GM12873 (cell line): ENCODE data around the gene CNIH2.

Source experiments
- TF ChIP-seq, protein P1 (sequence below): IDR thresholded peaks from 2 replicates; pipeline ENCODE4 v1.5.1; 2012; ENCODE audit warnings: low read depth, mild to moderate bottlenecking, moderate library complexity, low read length, control low read depth; ENCODE audit not compliant: insufficient read depth; ENCODE audit errors: missing control alignments

CNIH2 gene

DNA sequence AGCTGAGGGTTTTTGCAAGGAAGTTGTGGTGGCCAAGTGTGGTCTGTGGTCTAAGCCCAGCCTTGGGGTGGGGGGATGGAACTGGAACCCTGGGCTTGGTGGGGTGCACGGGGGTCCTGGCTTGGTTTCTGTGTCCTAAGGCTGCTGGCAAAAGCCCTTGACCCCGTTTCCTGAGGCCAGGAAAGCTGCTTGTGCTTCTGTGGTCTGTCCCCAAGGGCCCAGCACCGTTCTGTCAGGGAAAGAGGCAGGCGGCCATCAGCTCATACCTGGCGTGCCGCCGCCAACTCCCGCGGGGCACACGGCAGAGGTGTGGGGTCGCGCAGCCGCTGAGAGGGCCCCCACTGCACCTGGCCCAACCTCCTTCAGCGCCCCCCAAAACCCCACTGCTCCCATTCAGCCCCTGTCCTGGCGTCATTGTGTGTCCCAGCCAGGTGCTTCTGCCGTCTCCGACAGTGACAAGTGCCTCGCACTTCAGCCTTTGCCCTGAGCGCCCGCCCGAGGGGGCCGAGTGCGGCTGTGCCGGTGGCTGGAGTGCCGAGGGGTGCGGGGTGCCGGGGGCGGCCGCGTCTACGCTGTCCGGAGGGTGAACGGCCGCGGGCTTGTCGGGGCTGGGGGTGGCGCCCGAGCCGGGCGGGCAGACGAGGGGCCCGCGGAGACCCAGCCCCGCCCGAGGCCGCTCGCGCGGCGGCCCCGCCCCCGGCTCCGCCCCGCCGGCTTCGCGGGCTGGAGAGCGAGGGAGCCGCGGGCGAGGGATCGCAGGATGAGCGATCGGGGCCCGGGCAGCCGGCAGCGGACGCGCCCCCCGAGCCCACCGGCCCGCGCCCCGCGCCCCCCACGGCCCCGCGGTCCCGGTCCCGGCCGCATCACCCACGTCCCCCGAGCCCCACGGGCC, at the start of gene CNIH2:
TSS of gene CNIH2 (plus strand) at position 705 of the 892 bp plus-strand sequence. CDS start 282 bp downstream, outside the sequence.
- TF ChIP-seq, protein P1, sequence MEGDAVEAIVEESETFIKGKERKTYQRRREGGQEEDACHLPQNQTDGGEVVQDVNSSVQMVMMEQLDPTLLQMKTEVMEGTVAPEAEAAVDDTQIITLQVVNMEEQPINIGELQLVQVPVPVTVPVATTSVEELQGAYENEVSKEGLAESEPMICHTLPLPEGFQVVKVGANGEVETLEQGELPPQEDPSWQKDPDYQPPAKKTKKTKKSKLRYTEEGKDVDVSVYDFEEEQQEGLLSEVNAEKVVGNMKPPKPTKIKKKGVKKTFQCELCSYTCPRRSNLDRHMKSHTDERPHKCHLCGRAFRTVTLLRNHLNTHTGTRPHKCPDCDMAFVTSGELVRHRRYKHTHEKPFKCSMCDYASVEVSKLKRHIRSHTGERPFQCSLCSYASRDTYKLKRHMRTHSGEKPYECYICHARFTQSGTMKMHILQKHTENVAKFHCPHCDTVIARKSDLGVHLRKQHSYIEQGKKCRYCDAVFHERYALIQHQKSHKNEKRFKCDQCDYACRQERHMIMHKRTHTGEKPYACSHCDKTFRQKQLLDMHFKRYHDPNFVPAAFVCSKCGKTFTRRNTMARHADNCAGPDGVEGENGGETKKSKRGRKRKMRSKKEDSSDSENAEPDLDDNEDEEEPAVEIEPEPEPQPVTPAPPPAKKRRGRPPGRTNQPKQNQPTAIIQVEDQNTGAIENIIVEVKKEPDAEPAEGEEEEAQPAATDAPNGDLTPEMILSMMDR = no peak

DNA sequence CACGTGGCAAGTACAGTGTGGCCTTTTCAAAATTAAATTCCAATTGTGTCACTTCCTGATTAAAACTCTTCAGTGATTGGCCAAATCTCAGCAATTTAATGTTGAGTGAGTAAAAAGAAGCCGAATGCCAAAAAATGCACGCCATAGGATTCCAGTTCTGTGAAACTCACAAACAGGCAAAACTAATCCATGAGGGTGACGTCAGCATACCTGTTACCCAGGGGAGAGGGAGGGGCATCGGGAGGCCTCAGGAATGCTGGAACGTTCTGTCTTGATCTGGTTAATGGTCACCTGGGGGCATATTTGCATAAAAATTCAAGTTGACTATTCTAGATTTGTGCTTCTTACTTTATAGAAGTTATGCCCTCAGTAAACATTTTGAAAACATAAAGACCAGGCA, 49.5 kb upstream of the CNIH2 start:
- TF ChIP-seq, protein P1 = no peak

DNA sequence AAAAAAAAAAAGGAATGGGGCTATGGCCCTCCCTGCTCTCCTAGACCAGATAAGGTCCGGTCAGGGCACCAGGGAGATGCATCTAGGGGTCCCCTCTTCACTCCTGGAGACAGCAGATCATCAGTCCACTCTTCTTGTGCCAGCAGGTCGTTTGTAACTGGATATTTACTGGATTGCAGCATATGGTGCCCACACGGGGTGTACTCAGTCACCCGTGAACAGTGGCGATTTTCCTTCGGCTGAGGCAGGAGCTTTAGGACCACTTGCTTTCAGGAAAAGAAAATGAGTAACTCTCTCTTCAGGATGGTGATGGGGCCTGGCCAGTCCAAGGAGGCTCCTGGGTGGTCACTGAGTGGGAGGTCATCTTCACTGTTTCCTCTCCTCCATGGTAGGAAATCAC, 47.8 kb upstream of the CNIH2 start:
- TF ChIP-seq, protein P1 = no peak

DNA sequence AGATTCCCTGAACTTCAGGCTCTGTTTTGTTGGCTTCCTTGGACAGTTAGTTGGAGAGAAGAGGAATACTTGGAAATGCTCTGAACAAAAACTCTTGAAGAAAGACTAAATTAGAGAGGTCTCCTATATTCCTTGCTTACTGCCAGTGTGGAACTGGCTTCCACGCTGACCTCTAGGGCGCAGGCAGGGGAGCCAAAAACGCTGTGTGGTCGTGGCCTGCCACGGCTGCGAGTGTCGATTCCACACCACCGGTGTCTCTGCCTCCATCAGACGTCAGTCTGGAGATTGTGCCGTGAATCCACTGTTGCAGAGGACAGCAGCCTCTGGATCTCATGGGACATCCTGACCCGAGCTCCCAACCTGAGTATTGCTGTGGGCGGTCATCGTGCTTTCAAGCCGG, 47.0 kb upstream of the CNIH2 start:
- TF ChIP-seq, protein P1 = no peak

DNA sequence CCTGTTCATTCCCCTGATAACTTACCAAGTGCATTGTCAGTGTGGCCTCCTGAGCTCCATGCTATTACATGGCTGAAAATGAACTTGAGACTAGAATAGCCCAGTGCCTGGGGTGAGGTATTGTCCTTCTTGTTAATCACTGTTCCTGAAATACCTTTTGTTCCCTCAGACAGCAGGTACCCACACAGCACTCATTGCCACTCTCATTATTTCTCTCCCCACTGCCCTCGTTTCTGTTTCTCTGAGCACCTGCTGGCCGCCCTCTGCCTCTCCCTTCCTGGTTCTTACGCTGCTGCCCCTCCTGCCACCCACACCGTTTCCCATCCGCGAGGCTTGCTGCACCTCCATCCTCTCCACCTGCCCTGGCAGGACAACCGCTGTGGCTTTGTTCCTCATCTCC, 46.4 kb upstream of the CNIH2 start:
- TF ChIP-seq, protein P1 = no peak

DNA sequence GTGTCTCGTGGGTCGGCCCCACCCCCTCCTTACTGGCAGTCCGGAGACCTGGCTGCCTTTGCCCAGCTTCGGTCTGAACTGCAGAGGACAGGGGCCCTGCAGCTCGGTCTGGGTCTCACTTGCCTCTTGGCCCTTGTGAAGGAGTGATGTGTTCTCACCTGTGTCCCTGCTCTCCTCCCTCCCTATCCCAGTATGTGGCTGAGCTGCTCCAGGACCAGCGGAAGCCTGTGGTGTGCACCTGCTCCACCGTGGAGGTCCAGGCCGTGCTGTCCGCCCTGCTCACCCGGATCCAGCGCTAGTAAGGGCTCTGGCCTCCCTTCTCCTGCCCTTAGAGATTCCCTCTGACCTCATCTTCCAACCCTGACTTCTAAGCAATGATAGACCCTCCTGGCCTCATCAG, 45.2 kb upstream of the CNIH2 start:
- TF ChIP-seq, protein P1 = no peak

DNA sequence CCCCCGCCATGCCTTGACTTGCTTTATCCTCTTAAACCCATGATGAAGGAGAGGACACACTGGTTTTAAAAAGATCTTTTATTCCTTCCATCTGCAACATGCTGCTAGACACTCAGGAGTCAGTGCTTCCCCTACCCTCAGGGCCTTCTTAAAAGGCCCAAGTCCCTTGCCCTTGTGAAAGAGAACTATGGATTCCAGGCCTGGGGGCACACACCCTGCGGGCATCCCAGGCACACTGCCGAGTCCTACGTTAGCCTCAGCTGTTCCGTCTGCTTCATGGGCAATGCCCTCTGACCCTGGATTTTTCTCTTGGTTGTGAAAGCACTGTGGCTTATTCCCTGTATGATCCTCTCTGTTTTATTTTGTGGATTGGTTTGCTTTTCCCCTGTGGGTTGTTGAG, 44.7 kb upstream of the CNIH2 start:
- TF ChIP-seq, protein P1 = no peak
